GM21737 (cell line): ENCODE data around the gene ANKS1B.
"Not testable (repeated sequence)": the region's sequence is repeated elsewhere in the genome, so short reads cannot be mapped to it uniquely, and the experiment has no call there.

Experiments used
- ATAC-seq: cut with Tn5 transposase; IDR thresholded peaks from one replicate; pipeline ENCODE4 v1.9.1; 2021; ENCODE audit warnings: mild to moderate bottlenecking, moderate library complexity; ENCODE audit not compliant: unreplicated experiment

Gene ANKS1B

GRCh38 chr12:98856897-98857540 is 1127.7 kb downstream of the ANKS1B start:
- ATAC-seq, result no peak

- ATAC-seq, result no peak
Measured at GRCh38 chr12:98852181-98852580, 1132.6 kb downstream of the ANKS1B start.

- no peak for ATAC-seq
Measured at GRCh38 chr12:98847242-98847641, 1137.5 kb downstream of the ANKS1B start.

GRCh38 chr12:98845957-98846356 is 1138.8 kb downstream of the ANKS1B start:
- no peak for ATAC-seq

GRCh38 chr12:98840325-98840724 is 1144.4 kb downstream of the ANKS1B start:
- ATAC-seq, result no peak

GRCh38 chr12:98838231-98838647 is 1146.5 kb downstream of the ANKS1B start:
- ATAC-seq, result no peak

- not testable (repeated sequence) for ATAC-seq
Measured at GRCh38 chr12:98837134-98837752, 1147.5 kb downstream of the ANKS1B start.

- no peak for ATAC-seq
Measured at GRCh38 chr12:98830657-98831056, 1154.1 kb downstream of the ANKS1B start.

- no peak for ATAC-seq
Measured at GRCh38 chr12:98828802-98829600, 1155.7 kb downstream of the ANKS1B start.

- ATAC-seq, result no peak
Measured at GRCh38 chr12:98823012-98823411, 1161.7 kb downstream of the ANKS1B start.

GRCh38 chr12:98821866-98822265 is 1162.9 kb downstream of the ANKS1B start:
- ATAC-seq, result no peak

- ATAC-seq, result no peak
Measured at GRCh38 chr12:98821232-98821631, 1163.5 kb downstream of the ANKS1B start.

GRCh38 chr12:98819821-98820404 is 1164.8 kb downstream of the ANKS1B start:
- no peak for ATAC-seq

GRCh38 chr12:98819071-98819470 is 1165.7 kb downstream of the ANKS1B start:
- ATAC-seq, result no peak

- no peak for ATAC-seq
Measured at GRCh38 chr12:98818239-98818638, 1166.5 kb downstream of the ANKS1B start.

- ATAC-seq, result no peak
Measured at GRCh38 chr12:98817742-98818141, 1167.0 kb downstream of the ANKS1B start.

GRCh38 chr12:98816720-98817119 is 1168.0 kb downstream of the ANKS1B start:
- ATAC-seq, result no peak

GRCh38 chr12:98814254-98814653 is 1170.5 kb downstream of the ANKS1B start:
- no peak for ATAC-seq

- no peak for ATAC-seq
Measured at GRCh38 chr12:98812225-98812624, 1172.5 kb downstream of the ANKS1B start.

GRCh38 chr12:98808243-98808875 is 1176.4 kb downstream of the ANKS1B start:
- ATAC-seq, result no peak

GRCh38 chr12:98807187-98807586 is 1177.5 kb downstream of the ANKS1B start:
- no peak for ATAC-seq
